ENCODE data around the gene ALOXE3. TPM values are rescaled to one million over a fixed set of nuclear protein-coding genes. Genes with fewer than 3 reads are reported as not detected.
A peak's percentile ranks its signal among the peaks of the same experiment; 100 is the strongest.

The ALOXE3 gene
- polyA plus RNA-seq, 2 donors = 0.43 to 1.7 TPM

GRCh38 chr17:8149419-8150193, 31.3 kb upstream of the ALOXE3 start:
- Histone ChIP-seq H3K4me1 (ENCODE audit: control insufficient read depth in 2 of 2, insufficient read depth in 2 of 2, low read length in 1 of 2) (peaks cover 2 to 24% of the 10 kb centered on the region in 2 donors), H3K36me3 (ENCODE audit: control insufficient read depth in 2 of 2, insufficient read depth in 2 of 2, low read length in 1 of 2) (peaks cover 26 to 53% of the 10 kb centered on the region in 2 donors), H3K9me3 (ENCODE audit: control insufficient read depth in 2 of 2, insufficient read depth in 1 of 2, low read depth in 1 of 2, low read length in 1 of 2) (peaks cover 0 to 2% of the 10 kb centered on the region in 2 donors), H3K4me3 (ENCODE audit: low read depth in 1 of 2, low read length in 2 of 2) (no peak overlapping the region), H3K27ac (ENCODE audit: low read depth in 2 of 2, low read length in 1 of 2) (peak overlapping the region in 1 of 2 donors; percentile 19), H3K27me3 (ENCODE audit: control insufficient read depth in 1 of 2, insufficient read depth in 2 of 2, low read length in 2 of 2) (no peaks in the 10 kb centered on the region)
- WGBS, 2 donors = 92 to 96% methylated on average over 29 of the region's 29 CpGs

- Histone ChIP-seq H3K27ac (ENCODE audit: low read depth in 2 of 2, low read length in 1 of 2) (no peak overlapping the region), H3K36me3 (ENCODE audit: control insufficient read depth in 2 of 2, insufficient read depth in 2 of 2, low read length in 1 of 2) (peaks cover 36 to 64% of the 10 kb centered on the region in 2 donors), H3K4me3 (ENCODE audit: low read depth in 1 of 2, low read length in 2 of 2) (no peak overlapping the region), H3K9me3 (ENCODE audit: control insufficient read depth in 2 of 2, insufficient read depth in 1 of 2, low read depth in 1 of 2, low read length in 1 of 2) (peaks cover 0 to 2% of the 10 kb centered on the region in 2 donors), H3K4me1 (ENCODE audit: control insufficient read depth in 2 of 2, insufficient read depth in 2 of 2, low read length in 1 of 2) (peaks cover 2 to 22% of the 10 kb centered on the region in 2 donors), H3K27me3 (ENCODE audit: control insufficient read depth in 1 of 2, insufficient read depth in 2 of 2, low read length in 2 of 2) (no peaks in the 10 kb centered on the region)
- WGBS, 2 donors = 92 to 93% methylated on average over 13 of the region's 13 CpGs
These were observed 30.2 kb upstream of the ALOXE3 start for GRCh38 chr17:8148560-8148959.

- peaks cover 37 to 69% of the 10 kb centered on the region in 2 donors for H3K36me3 ChIP-seq (ENCODE audit: control insufficient read depth in 2 of 2, insufficient read depth in 2 of 2, low read length in 1 of 2)
- H3K27me3 ChIP-seq (ENCODE audit: control insufficient read depth in 1 of 2, insufficient read depth in 2 of 2, low read length in 2 of 2) = no peaks in the 10 kb centered on the region
- peak overlapping the region in 1 of 2 donors; percentile 3 for H3K27ac ChIP-seq (ENCODE audit: low read depth in 2 of 2, low read length in 1 of 2)
- H3K4me1 ChIP-seq (ENCODE audit: control insufficient read depth in 2 of 2, insufficient read depth in 2 of 2, low read length in 1 of 2) = peaks cover 2 to 20% of the 10 kb centered on the region in 2 donors
- H3K4me3 ChIP-seq (ENCODE audit: low read depth in 1 of 2, low read length in 2 of 2) = no peak overlapping the region
- peaks cover 0 to 2% of the 10 kb centered on the region in 2 donors for H3K9me3 ChIP-seq (ENCODE audit: control insufficient read depth in 2 of 2, insufficient read depth in 1 of 2, low read depth in 1 of 2, low read length in 1 of 2)
- WGBS, 2 donors = 88 to 92% methylated on average over 12 to 13 of the region's 13 CpGs
These were observed 29.6 kb upstream of the ALOXE3 start for GRCh38 chr17:8147805-8148404.

GRCh38 chr17:8147141-8147804, 29.0 kb upstream of the ALOXE3 start:
- WGBS, 2 donors = 89 to 91% methylated on average over 25 to 26 of the region's 26 CpGs
- peaks cover 0 to 2% of the 10 kb centered on the region in 2 donors for H3K9me3 ChIP-seq (ENCODE audit: control insufficient read depth in 2 of 2, insufficient read depth in 1 of 2, low read depth in 1 of 2, low read length in 1 of 2)
- H3K4me1 ChIP-seq (ENCODE audit: control insufficient read depth in 2 of 2, insufficient read depth in 2 of 2, low read length in 1 of 2) = peaks cover 2 to 16% of the 10 kb centered on the region in 2 donors
- peaks cover 42 to 75% of the 10 kb centered on the region in 2 donors for H3K36me3 ChIP-seq (ENCODE audit: control insufficient read depth in 2 of 2, insufficient read depth in 2 of 2, low read length in 1 of 2)
- H3K27ac ChIP-seq (ENCODE audit: low read depth in 2 of 2, low read length in 1 of 2) = peak overlapping the region in 1 of 2 donors; percentile 26
- H3K27me3 ChIP-seq (ENCODE audit: control insufficient read depth in 1 of 2, insufficient read depth in 2 of 2, low read length in 2 of 2) = no peaks in the 10 kb centered on the region
- no peak overlapping the region for H3K4me3 ChIP-seq (ENCODE audit: low read depth in 1 of 2, low read length in 2 of 2)

- Histone ChIP-seq H3K9me3 (ENCODE audit: control insufficient read depth in 2 of 2, insufficient read depth in 1 of 2, low read depth in 1 of 2, low read length in 1 of 2) (peaks cover 0 to 2% of the 10 kb centered on the region in 2 donors), H3K36me3 (ENCODE audit: control insufficient read depth in 2 of 2, insufficient read depth in 2 of 2, low read length in 1 of 2) (peaks cover 43 to 81% of the 10 kb centered on the region in 2 donors), H3K4me1 (ENCODE audit: control insufficient read depth in 2 of 2, insufficient read depth in 2 of 2, low read length in 1 of 2) (peaks cover 2 to 16% of the 10 kb centered on the region in 2 donors), H3K27ac (ENCODE audit: low read depth in 2 of 2, low read length in 1 of 2) (peak overlapping the region in 1 of 2 donors; percentile 34), H3K4me3 (ENCODE audit: low read depth in 1 of 2, low read length in 2 of 2) (no peak overlapping the region), H3K27me3 (ENCODE audit: control insufficient read depth in 1 of 2, insufficient read depth in 2 of 2, low read length in 2 of 2) (no peaks in the 10 kb centered on the region)
- WGBS, 2 donors = 92% methylated on average over 14 of the region's 14 CpGs
These were observed 28.2 kb upstream of the ALOXE3 start for GRCh38 chr17:8146381-8147140.

GRCh38 chr17:8145811-8146210, 27.5 kb upstream of the ALOXE3 start:
- H3K9me3 ChIP-seq (ENCODE audit: control insufficient read depth in 2 of 2, insufficient read depth in 1 of 2, low read depth in 1 of 2, low read length in 1 of 2) = peaks cover 0 to 2% of the 10 kb centered on the region in 2 donors
- no peaks in the 10 kb centered on the region for H3K27me3 ChIP-seq (ENCODE audit: control insufficient read depth in 1 of 2, insufficient read depth in 2 of 2, low read length in 2 of 2)
- H3K27ac ChIP-seq (ENCODE audit: low read depth in 2 of 2, low read length in 1 of 2) = peak overlapping the region in 1 of 2 donors; percentile 34
- H3K4me1 ChIP-seq (ENCODE audit: control insufficient read depth in 2 of 2, insufficient read depth in 2 of 2, low read length in 1 of 2) = peaks cover 2 to 10% of the 10 kb centered on the region in 2 donors
- H3K36me3 ChIP-seq (ENCODE audit: control insufficient read depth in 2 of 2, insufficient read depth in 2 of 2, low read length in 1 of 2) = peaks cover 48 to 87% of the 10 kb centered on the region in 2 donors
- no peak overlapping the region for H3K4me3 ChIP-seq (ENCODE audit: low read depth in 1 of 2, low read length in 2 of 2)
- WGBS, 2 donors = 90 to 91% methylated on average over 12 of the region's 12 CpGs

- 92 to 95% methylated on average over 15 of the region's 15 CpGs for WGBS, 2 donors
- H3K36me3 ChIP-seq (ENCODE audit: control insufficient read depth in 2 of 2, insufficient read depth in 2 of 2, low read length in 1 of 2) = peaks cover 47 to 86% of the 10 kb centered on the region in 2 donors
- H3K27me3 ChIP-seq (ENCODE audit: control insufficient read depth in 1 of 2, insufficient read depth in 2 of 2, low read length in 2 of 2) = no peaks in the 10 kb centered on the region
- H3K4me3 ChIP-seq (ENCODE audit: low read depth in 1 of 2, low read length in 2 of 2) = no peak overlapping the region
- no peak overlapping the region for H3K27ac ChIP-seq (ENCODE audit: low read depth in 2 of 2, low read length in 1 of 2)
- peaks cover 0 to 2% of the 10 kb centered on the region in 2 donors for H3K9me3 ChIP-seq (ENCODE audit: control insufficient read depth in 2 of 2, insufficient read depth in 1 of 2, low read depth in 1 of 2, low read length in 1 of 2)
- peaks cover 0 to 7% of the 10 kb centered on the region in 2 donors for H3K4me1 ChIP-seq (ENCODE audit: control insufficient read depth in 2 of 2, insufficient read depth in 2 of 2, low read length in 1 of 2)
These were observed 26.3 kb upstream of the ALOXE3 start for GRCh38 chr17:8144401-8145231.

GRCh38 chr17:8143581-8144400, 25.5 kb upstream of the ALOXE3 start:
- no peak overlapping the region for H3K4me3 ChIP-seq (ENCODE audit: low read depth in 1 of 2, low read length in 2 of 2)
- peaks cover 0 to 10% of the 10 kb centered on the region in 2 donors for H3K4me1 ChIP-seq (ENCODE audit: control insufficient read depth in 2 of 2, insufficient read depth in 2 of 2, low read length in 1 of 2)
- peaks cover 45 to 80% of the 10 kb centered on the region in 2 donors for H3K36me3 ChIP-seq (ENCODE audit: control insufficient read depth in 2 of 2, insufficient read depth in 2 of 2, low read length in 1 of 2)
- 89 to 92% methylated on average over 22 of the region's 22 CpGs for WGBS, 2 donors
- peaks cover 0 to 2% of the 10 kb centered on the region in 2 donors for H3K9me3 ChIP-seq (ENCODE audit: control insufficient read depth in 2 of 2, insufficient read depth in 1 of 2, low read depth in 1 of 2, low read length in 1 of 2)
- H3K27ac ChIP-seq (ENCODE audit: low read depth in 2 of 2, low read length in 1 of 2) = no peak overlapping the region
- no peaks in the 10 kb centered on the region for H3K27me3 ChIP-seq (ENCODE audit: control insufficient read depth in 1 of 2, insufficient read depth in 2 of 2, low read length in 2 of 2)

All from esophagus (tissue), 2 donors.